Placental pericyte (primary cell): ENCODE results near the gene MELK. TPM values are rescaled to one million over a fixed set of nuclear protein-coding genes. Genes with fewer than 3 reads are reported as not detected.

Experiments
- total RNA-seq: library from RNA; depleted of rRNA; stranded (reverse); fragments of >200 nt; gene quantifications from 2 replicates; pipeline ENCODE4 v1.2.3, GENCODE V29; 2012

MELK gene
- 4.4 and 57.0 TPM in 2 replicates for total RNA-seq

GRCh38 chr9:36572515-36573418 is at the start of gene MELK:
Gene MELK (plus strand): TSS chr9:36572895. CDS start chr9:36581682, 8,787 bp downstream.

Other genes starting within 250 kb of the MELK start
- 11.6 and 12.2 TPM in 2 replicates for gene RNF38, start 172.6 kb upstream of the MELK start, total RNA-seq